ENCODE measurements around the gene UCP2. TPM values are rescaled to one million over a fixed set of nuclear protein-coding genes. Genes with fewer than 3 reads are reported as not detected.
A peak's percentile ranks its signal among the peaks of the same experiment; 100 is the strongest.

Gene UCP2
- total and polyA plus RNA-seq, 10 of the 15 experiments (the other 5 are each of a cell fraction or from before 2014, with no cell fraction given): 32.9 to 248 (median 154) TPM

DNA sequence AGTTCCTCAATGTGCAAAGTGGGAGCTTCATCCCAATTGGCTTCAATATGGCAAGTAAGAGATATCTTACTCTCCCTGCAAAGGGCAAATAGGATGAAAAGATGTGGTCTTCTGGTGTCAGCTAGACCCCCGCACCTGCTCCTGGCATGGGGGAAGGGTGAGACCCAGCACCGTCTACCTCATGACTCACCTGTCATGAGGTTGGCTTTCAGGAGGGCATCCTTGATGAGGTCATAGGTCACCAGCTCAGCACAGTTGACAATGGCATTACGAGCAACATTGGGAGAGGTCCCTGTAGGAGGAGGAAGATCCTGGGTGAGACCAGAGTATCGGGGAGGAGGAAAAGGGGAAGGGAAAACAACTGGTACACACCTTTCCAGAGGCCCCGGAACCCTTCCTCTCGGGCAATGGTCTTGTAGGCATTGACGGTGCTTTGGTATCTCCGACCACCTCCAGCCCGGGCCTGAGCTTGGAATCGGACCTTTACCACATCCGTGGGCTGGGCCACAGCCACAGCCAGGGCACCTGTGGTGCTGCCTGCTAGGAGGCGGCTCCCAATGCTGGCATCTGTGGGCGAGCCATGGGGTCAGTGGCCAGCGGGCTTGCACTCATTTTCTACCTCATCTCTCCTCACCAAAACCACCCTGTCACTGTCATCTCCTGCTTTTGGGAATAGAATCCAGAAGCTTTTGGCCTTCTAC is 6.0 kb downstream of the UCP2 start:
- H3K9ac ChIP-seq (ENCODE audit: control insufficient read depth, insufficient read depth, low read length): no peak overlapping the region
- POLR2A ChIA-PET: interaction anchor here (0.6 kb wide), 2 partner anchors 9 to 10 kb away, joined by 3 read pairs; no protein-coding TSS in a partner anchor
- H3K4me2 ChIP-seq (ENCODE audit: control insufficient read depth, insufficient read depth): no peak overlapping the region
- no peak overlapping the region for H3K27ac ChIP-seq (ENCODE audit: control insufficient read depth, insufficient read depth)
- peaks cover 23% of the 10 kb centered on the region for H3K4me1 ChIP-seq (ENCODE audit: control insufficient read depth, insufficient read depth, low read length)
- no peak overlapping the region for H2AFZ ChIP-seq (ENCODE audit: control insufficient read depth, low read depth, low read length)
- no peak for DNase-seq (ENCODE audit: low read depth, low spot score)
- H3K9me3 ChIP-seq (replicated peaks; ENCODE audit: control insufficient read depth, insufficient read depth, low read length): no peaks in the 10 kb centered on the region
- CTCF ChIA-PET: interaction anchor here (1.4 to 1.7 kb wide), 2 partner anchors 10 to 16 kb away, joined by 3 to 4 read pairs; no protein-coding TSS in a partner anchor
- no peak overlapping the region for H3K4me3 ChIP-seq
- no peak for ATAC-seq
- H4K20me1 ChIP-seq (ENCODE audit: control insufficient read depth, insufficient read depth): no peaks in the 10 kb centered on the region
- peaks cover 28 to 30% of the 10 kb centered on the region in 2 experiments for H3K36me3 ChIP-seq (ENCODE audit: control insufficient read depth in 2 of 2, insufficient read depth in 2 of 2, low read length in 1 of 2)
- 87% methylated on average over 14 of the region's 14 CpGs for WGBS (ENCODE audit: insufficient coverage, insufficient replicate concordance, low lambda C conversion rate, missing lambda C conversion rate)
- in situ Hi-C loops (cut with MboI): no loop called here
- no peaks in the 10 kb centered on the region for H3K27me3 ChIP-seq (replicated peaks in 1 of 2; ENCODE audit: control insufficient read depth in 2 of 2, insufficient read depth in 2 of 2, low read length in 1 of 2)
- BruUV-seq (replicated peaks): no TSS peak
- intact Hi-C loops (cut with micrococcal nuclease; ENCODE audit: unreplicated experiment): no loop called here
- TF ChIP-seq SMAD5 (IDR thresholded peaks at IDR 0.05; ENCODE audit: low read depth): peak; percentile 55; the same call in 1 of the 2 replicates
- TF ChIP-seq MEF2B (IDR thresholded peaks at IDR 0.05; ENCODE audit: partially characterized antibody, poor library complexity, severe bottlenecking): no peak
- peak; percentile 31; the same call in 1 of the 2 replicates for TF ChIP-seq POLR2A (IDR thresholded peaks at IDR 0.05; ENCODE audit: low read depth, low read length)
- no peak for TF ChIP-seq LARP7 (IDR thresholded peaks at IDR 0.05)
- SMC1A ChIA-PET (ENCODE audit: uncharacterized antibody, unreplicated experiment): interaction anchor here (1.8 kb wide), 1 partner anchor 10 kb away, joined by 5 read pairs; no protein-coding TSS in a partner anchor
- H3K79me2 ChIP-seq (ENCODE audit: control insufficient read depth, insufficient read depth, low read length): peaks cover 35% of the 10 kb centered on the region
- RAD21 ChIA-PET (ENCODE audit: unreplicated experiment): no interaction called here
- no peak for FAIRE-seq

DNA sequence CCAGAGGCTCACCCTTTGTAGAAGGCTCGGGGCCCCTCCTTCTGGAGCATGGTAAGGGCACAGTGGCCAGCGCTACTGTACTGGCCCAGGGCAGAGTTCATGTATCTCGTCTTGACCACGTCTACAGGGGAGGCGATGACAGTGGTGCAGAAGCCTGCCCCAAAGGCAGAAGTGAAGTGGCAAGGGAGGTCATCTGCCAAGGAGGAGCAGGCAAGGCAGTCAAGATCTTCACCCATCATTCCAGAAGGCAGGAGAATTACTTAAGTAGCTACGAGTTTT is 7.2 kb downstream of the UCP2 start:
- no peaks in the 10 kb centered on the region for H3K9me3 ChIP-seq (replicated peaks; ENCODE audit: control insufficient read depth, insufficient read depth, low read length)
- H3K4me1 ChIP-seq (ENCODE audit: control insufficient read depth, insufficient read depth, low read length): peaks cover 18% of the 10 kb centered on the region
- H2AFZ ChIP-seq (ENCODE audit: control insufficient read depth, low read depth, low read length): no peak overlapping the region
- H3K27ac ChIP-seq (ENCODE audit: control insufficient read depth, insufficient read depth): no peak overlapping the region
- H3K4me3 ChIP-seq: no peak overlapping the region
- peaks cover 28 to 30% of the 10 kb centered on the region in 2 experiments for H3K36me3 ChIP-seq (ENCODE audit: control insufficient read depth in 2 of 2, insufficient read depth in 2 of 2, low read length in 1 of 2)
- in situ Hi-C loops (cut with MboI): no loop called here
- no TSS peak for BruUV-seq (replicated peaks)
- ATAC-seq: no peak
- H3K79me2 ChIP-seq (ENCODE audit: control insufficient read depth, insufficient read depth, low read length): peaks cover 23% of the 10 kb centered on the region
- no peaks in the 10 kb centered on the region for H4K20me1 ChIP-seq (ENCODE audit: control insufficient read depth, insufficient read depth)
- intact Hi-C loops (cut with micrococcal nuclease; ENCODE audit: unreplicated experiment): no loop called here
- no peaks in the 10 kb centered on the region for H3K27me3 ChIP-seq (replicated peaks in 1 of 2; ENCODE audit: control insufficient read depth in 2 of 2, insufficient read depth in 2 of 2, low read length in 1 of 2)
- RAD21 ChIA-PET (ENCODE audit: unreplicated experiment): no interaction called here
- POLR2A ChIA-PET: no interaction called here
- SMC1A ChIA-PET (ENCODE audit: uncharacterized antibody, unreplicated experiment): no interaction called here
- H3K4me2 ChIP-seq (ENCODE audit: control insufficient read depth, insufficient read depth): no peak overlapping the region
- CTCF ChIA-PET: interaction anchor here (1.4 kb wide), 1 partner anchor 11 kb away, joined by 3 read pairs; no protein-coding TSS in a partner anchor
- WGBS (ENCODE audit: insufficient coverage, insufficient replicate concordance, low lambda C conversion rate, missing lambda C conversion rate): 74% methylated on average over 6 of the region's 6 CpGs
- no peak for FAIRE-seq
- no peak for DNase-seq (ENCODE audit: low read depth, low spot score)
- no peak overlapping the region for H3K9ac ChIP-seq (ENCODE audit: control insufficient read depth, insufficient read depth, low read length)
- TF ChIP-seq CREM (IDR thresholded peaks at IDR 0.05; ENCODE audit: low read depth) (no peak), YBX1 (IDR thresholded peaks at IDR 0.05) (no peak), STAT3 (IDR thresholded peaks at IDR 0.05; ENCODE audit: low read depth, low read length) (no peak), FOXM1 (IDR thresholded peaks at IDR 0.05; ENCODE audit: low read depth, low read length) (no peak), SMAD1 (IDR thresholded peaks at IDR 0.05; ENCODE audit: low read depth, partially characterized antibody) (no peak)
- TF ChIP-seq, protein P1, sequence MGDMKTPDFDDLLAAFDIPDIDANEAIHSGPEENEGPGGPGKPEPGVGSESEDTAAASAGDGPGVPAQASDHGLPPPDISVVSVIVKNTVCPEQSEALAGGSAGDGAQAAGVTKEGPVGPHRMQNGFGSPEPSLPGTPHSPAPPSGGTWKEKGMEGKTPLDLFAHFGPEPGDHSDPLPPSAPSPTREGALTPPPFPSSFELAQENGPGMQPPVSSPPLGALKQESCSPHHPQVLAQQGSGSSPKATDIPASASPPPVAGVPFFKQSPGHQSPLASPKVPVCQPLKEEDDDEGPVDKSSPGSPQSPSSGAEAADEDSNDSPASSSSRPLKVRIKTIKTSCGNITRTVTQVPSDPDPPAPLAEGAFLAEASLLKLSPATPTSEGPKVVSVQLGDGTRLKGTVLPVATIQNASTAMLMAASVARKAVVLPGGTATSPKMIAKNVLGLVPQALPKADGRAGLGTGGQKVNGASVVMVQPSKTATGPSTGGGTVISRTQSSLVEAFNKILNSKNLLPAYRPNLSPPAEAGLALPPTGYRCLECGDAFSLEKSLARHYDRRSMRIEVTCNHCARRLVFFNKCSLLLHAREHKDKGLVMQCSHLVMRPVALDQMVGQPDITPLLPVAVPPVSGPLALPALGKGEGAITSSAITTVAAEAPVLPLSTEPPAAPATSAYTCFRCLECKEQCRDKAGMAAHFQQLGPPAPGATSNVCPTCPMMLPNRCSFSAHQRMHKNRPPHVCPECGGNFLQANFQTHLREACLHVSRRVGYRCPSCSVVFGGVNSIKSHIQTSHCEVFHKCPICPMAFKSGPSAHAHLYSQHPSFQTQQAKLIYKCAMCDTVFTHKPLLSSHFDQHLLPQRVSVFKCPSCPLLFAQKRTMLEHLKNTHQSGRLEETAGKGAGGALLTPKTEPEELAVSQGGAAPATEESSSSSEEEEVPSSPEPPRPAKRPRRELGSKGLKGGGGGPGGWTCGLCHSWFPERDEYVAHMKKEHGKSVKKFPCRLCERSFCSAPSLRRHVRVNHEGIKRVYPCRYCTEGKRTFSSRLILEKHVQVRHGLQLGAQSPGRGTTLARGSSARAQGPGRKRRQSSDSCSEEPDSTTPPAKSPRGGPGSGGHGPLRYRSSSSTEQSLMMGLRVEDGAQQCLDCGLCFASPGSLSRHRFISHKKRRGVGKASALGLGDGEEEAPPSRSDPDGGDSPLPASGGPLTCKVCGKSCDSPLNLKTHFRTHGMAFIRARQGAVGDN (IDR thresholded peaks at IDR 0.05): no peak
- TF ChIP-seq, protein P2, sequence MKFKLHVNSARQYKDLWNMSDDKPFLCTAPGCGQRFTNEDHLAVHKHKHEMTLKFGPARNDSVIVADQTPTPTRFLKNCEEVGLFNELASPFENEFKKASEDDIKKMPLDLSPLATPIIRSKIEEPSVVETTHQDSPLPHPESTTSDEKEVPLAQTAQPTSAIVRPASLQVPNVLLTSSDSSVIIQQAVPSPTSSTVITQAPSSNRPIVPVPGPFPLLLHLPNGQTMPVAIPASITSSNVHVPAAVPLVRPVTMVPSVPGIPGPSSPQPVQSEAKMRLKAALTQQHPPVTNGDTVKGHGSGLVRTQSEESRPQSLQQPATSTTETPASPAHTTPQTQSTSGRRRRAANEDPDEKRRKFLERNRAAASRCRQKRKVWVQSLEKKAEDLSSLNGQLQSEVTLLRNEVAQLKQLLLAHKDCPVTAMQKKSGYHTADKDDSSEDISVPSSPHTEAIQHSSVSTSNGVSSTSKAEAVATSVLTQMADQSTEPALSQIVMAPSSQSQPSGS (IDR thresholded peaks at IDR 0.05; ENCODE audit: low read length): no peak
- TF ChIP-seq, protein P3, sequence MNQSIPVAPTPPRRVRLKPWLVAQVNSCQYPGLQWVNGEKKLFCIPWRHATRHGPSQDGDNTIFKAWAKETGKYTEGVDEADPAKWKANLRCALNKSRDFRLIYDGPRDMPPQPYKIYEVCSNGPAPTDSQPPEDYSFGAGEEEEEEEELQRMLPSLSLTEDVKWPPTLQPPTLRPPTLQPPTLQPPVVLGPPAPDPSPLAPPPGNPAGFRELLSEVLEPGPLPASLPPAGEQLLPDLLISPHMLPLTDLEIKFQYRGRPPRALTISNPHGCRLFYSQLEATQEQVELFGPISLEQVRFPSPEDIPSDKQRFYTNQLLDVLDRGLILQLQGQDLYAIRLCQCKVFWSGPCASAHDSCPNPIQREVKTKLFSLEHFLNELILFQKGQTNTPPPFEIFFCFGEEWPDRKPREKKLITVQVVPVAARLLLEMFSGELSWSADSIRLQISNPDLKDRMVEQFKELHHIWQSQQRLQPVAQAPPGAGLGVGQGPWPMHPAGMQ (IDR thresholded peaks at IDR 0.05; ENCODE audit: borderline replicate concordance): no peak

All from GM12878 (cell line).